Thyroid gland (tissue), 4 donors: Measurements from ENCODE around the gene ATP1A2. TPM values are rescaled to one million over a fixed set of nuclear protein-coding genes. Genes with fewer than 3 reads are reported as not detected.

Experiments used
- DNase-seq, 2 donors: peaks; one replicate each; pipeline ENCODE4 v3.0.0-alpha.2; 2019
- H3K27ac ChIP-seq, 3 donors: fragments of 200-600 bp; sonication (generic); 1 replicate in 2 of 3; 2 replicates in 1 of 3; pipeline ENCODE4 v1.5.1; 2016 to 2019; ENCODE audit warnings: mild to moderate bottlenecking in 1 of 3, moderate library complexity in 1 of 3
- H3K27me3 ChIP-seq: fragments of 200-600 bp; sonication (generic); one replicate; pipeline ENCODE4 v1.5.1; 2019
- H3K36me3 ChIP-seq, 2 donors: fragments of 200-600 bp; sonication (generic); one replicate each; pipeline ENCODE4 v1.5.1; 2016 to 2019
- H3K4me1 ChIP-seq, 2 donors: fragments of 200-600 bp; sonication (generic); one replicate each; pipeline ENCODE4 v1.5.1; 2017 to 2019
- H3K4me3 ChIP-seq, 3 donors: fragments of 200-600 bp; sonication (generic); replicated peaks in 1 of 3; 1 replicate in 2 of 3; 2 replicates in 1 of 3; pipeline ENCODE4 v1.5.1; 2016; ENCODE audit warnings: mild to moderate bottlenecking in 1 of 3
- H3K9me3 ChIP-seq: fragments of 200-600 bp; sonication (generic); one replicate; pipeline ENCODE4 v1.5.1; 2017
- CTCF ChIP-seq, 6 experiments: fragments of 200-600 bp in 3 of 6; fragments of 450-650 bp in 3 of 6; sonication (generic) in 3 of 6; IDR thresholded peaks; one replicate each; pipeline ENCODE4 v1.5.1; 2016 to 2019; ENCODE audit warnings: antibody characterized with exemption in 6 of 6, mild to moderate bottlenecking in 2 of 6, inconsistent platforms in 1 of 6, moderate library complexity in 1 of 6
- POLR2A ChIP-seq, 2 donors: fragments of 450-650 bp; IDR thresholded peaks; one replicate each; pipeline ENCODE4 v1.6.1; 2017; ENCODE audit warnings: antibody characterized with exemption in 2 of 2, mild to moderate bottlenecking in 2 of 2, moderate library complexity in 1 of 2
- WGBS, 2 donors: methylation state at CpG; one replicate each; pipeline ENCODE4 v1.1.5; 2017; 5-methylcytosine and 5-hydroxymethylcytosine counted together
- intact Hi-C: fragments of 100-400 bp; cut with DNase I; formaldehyde crosslinking; loops from one replicate; pipeline ENCODE4 v1.15.1; 2023
- total RNA-seq, 4 donors: library from RNA; depleted of rRNA; stranded (reverse); fragments of >200 nt; gene quantifications; one replicate each; pipeline ENCODE4 v1.2.3, GENCODE V29; 2016

Gene ATP1A2
- total RNA-seq, 4 donors from 2014 or later, result 1.1 to 4.2 (median 2.6) TPM

DNA sequence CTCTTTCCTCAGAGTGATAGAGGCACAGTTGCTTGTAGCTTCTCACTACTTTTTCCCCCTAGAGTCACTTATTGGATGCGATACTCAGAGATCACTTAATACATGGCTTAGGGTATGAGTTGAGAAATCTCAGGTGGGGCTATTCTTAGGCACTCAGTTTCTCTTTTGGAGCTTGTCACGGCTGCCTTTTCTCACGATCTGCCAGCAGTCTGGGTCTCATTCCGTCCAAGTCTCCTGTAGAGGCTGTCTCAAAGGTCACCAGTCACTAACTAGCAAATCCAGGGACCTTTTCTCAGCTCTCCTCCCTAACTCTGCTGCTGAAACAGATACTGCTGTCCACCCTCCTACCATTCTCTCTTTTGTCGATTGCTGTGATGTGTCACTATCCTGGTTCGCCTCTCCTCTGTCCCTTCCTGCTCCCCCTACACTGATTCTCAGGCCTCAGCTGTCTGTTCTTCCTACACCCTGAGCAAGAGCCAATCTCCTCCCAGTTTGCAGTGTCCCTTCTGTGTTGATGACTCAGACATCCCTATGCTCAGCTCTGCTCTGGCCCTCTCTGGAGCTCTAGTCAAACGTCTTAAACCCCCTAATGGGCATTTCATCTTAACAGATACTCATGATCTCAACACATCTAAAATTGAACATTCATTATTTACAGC lies 12.4 kb downstream of the ATP1A2 start:
- H3K4me1 ChIP-seq, result peaks cover 0 to 13% of the 10 kb centered on the region in 2 donors
- H3K36me3 ChIP-seq, result no peaks in the 10 kb centered on the region
- no peak for DNase-seq
- 62 to 81% methylated on average over 7 of the region's 7 CpGs for WGBS, 2 donors
- H3K27ac ChIP-seq, result no peak overlapping the region
- TF ChIP-seq POLR2A (IDR thresholded peaks at IDR 0.05), result no peak
- TF ChIP-seq CTCF (IDR thresholded peaks at IDR 0.05), result no peak
- H3K9me3 ChIP-seq, result no peaks in the 10 kb centered on the region
- H3K4me3 ChIP-seq, result no peak overlapping the region
- intact Hi-C loops, result no loop called here
- H3K27me3 ChIP-seq, result no peaks in the 10 kb centered on the region

DNA sequence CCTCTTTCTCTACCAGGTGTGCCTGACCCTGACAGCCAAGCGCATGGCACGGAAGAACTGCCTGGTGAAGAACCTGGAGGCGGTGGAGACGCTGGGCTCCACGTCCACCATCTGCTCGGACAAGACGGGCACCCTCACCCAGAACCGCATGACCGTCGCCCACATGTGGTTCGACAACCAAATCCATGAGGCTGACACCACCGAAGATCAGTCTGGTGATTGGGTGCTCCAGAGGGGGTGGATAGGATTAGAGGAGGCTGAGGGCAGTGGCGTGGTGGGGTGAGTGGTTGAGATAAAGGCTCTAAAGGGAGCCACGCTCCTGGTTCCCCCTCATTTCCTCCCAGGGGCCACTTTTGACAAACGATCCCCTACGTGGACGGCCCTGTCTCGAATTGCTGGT lies 13.1 kb downstream of the ATP1A2 start:
- no peak overlapping the region for H3K27ac ChIP-seq
- no peaks in the 10 kb centered on the region for H3K9me3 ChIP-seq
- intact Hi-C loops, result no loop called here
- no peaks in the 10 kb centered on the region for H3K27me3 ChIP-seq
- 90 to 91% methylated on average over 18 of the region's 18 CpGs for WGBS, 2 donors
- no peak overlapping the region for H3K4me3 ChIP-seq
- TF ChIP-seq POLR2A (IDR thresholded peaks at IDR 0.05) (no peak), CTCF (IDR thresholded peaks at IDR 0.05) (no peak)
- H3K36me3 ChIP-seq, result no peaks in the 10 kb centered on the region
- no peak for DNase-seq
- H3K4me1 ChIP-seq, result peaks cover 0 to 13% of the 10 kb centered on the region in 2 donors

DNA sequence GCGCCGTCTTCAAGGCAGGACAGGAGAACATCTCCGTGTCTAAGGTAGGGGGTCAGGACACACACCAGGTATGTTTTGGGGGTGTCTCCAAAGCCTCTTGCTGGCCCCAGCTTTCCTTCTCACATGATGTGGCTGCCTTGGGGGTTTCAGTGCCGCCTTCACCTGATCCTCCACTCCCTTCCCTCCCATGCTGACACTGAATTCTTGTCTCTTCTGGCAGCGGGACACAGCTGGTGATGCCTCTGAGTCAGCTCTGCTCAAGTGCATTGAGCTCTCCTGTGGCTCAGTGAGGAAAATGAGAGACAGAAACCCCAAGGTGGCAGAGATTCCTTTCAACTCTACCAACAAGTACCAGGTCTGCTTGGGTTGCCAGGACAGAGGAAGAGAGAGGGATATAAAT lies 13.5 kb downstream of the ATP1A2 start:
- DNase-seq, result no peak
- Histone ChIP-seq H3K27ac (no peak overlapping the region), H3K27me3 (no peaks in the 10 kb centered on the region), H3K9me3 (no peaks in the 10 kb centered on the region), H3K4me1 (peaks cover 0 to 13% of the 10 kb centered on the region in 2 donors), H3K36me3 (no peaks in the 10 kb centered on the region), H3K4me3 (no peak overlapping the region)
- TF ChIP-seq POLR2A (IDR thresholded peaks at IDR 0.05), result no peak
- intact Hi-C loops, result no loop called here
- 93 to 94% methylated on average over 5 of the region's 5 CpGs for WGBS, 2 donors

GRCh38 chr1:160129558-160129957 lies 14.0 kb downstream of the ATP1A2 start:
- H3K27ac ChIP-seq, result no peak overlapping the region

GRCh38 chr1:160129966-160130365 lies 14.4 kb downstream of the ATP1A2 start:
- WGBS, 2 donors, result 89 to 96% methylated on average over 6 to 11 of the region's 11 CpGs
- no peaks in the 10 kb centered on the region for H3K27me3 ChIP-seq
- no peak for DNase-seq
- no peaks in the 10 kb centered on the region for H3K9me3 ChIP-seq
- intact Hi-C loops, result no loop called here
- H3K4me1 ChIP-seq, result peaks cover 0 to 8% of the 10 kb centered on the region in 2 donors
- H3K27ac ChIP-seq, result no peak overlapping the region
- H3K4me3 ChIP-seq, result no peak overlapping the region
- TF ChIP-seq CTCF (IDR thresholded peaks at IDR 0.05) (no peak), POLR2A (IDR thresholded peaks at IDR 0.05) (no peak)
- H3K36me3 ChIP-seq, result no peaks in the 10 kb centered on the region

More at GRCh38 chr1:160129558-160129957, 14.0 kb downstream of the ATP1A2 start:
- Histone ChIP-seq H3K36me3 (no peaks in the 10 kb centered on the region), H3K9me3 (no peaks in the 10 kb centered on the region), H3K4me1 (peaks cover 0 to 12% of the 10 kb centered on the region in 2 donors), H3K4me3 (no peak overlapping the region), H3K27me3 (no peaks in the 10 kb centered on the region)
- WGBS, 2 donors, result 85 to 88% methylated on average over 3 of the region's 3 CpGs
- TF ChIP-seq CTCF (IDR thresholded peaks at IDR 0.05) (no peak), POLR2A (IDR thresholded peaks at IDR 0.05) (no peak)
- intact Hi-C loops, result no loop called here
- DNase-seq, result no peak
